GM18909 (cell line): ENCODE results near the gene PPP1R10.

ENCODE experiments used
- ATAC-seq: cut with Tn5 transposase; IDR thresholded peaks from one replicate; pipeline ENCODE4 v1.9.1; 2021; ENCODE audit warnings: mild to moderate bottlenecking; ENCODE audit not compliant: unreplicated experiment, poor library complexity

PPP1R10 gene

GRCh38 chr6:30600451-30600961 lies 16.5 kb downstream of the PPP1R10 start:
- ATAC-seq: no peak

- no peak for ATAC-seq
Measured at GRCh38 chr6:30599625-30600324, 17.3 kb downstream of the PPP1R10 start.

GRCh38 chr6:30598912-30599624 lies 18.0 kb downstream of the PPP1R10 start:
- no peak for ATAC-seq

- peak; percentile 59 for ATAC-seq
Measured at GRCh38 chr6:30597315-30598144, 19.5 kb downstream of the PPP1R10 start.

- ATAC-seq: no peak
Measured at GRCh38 chr6:30592287-30592686, 24.8 kb downstream of the PPP1R10 start.

- no peak for ATAC-seq
Measured at GRCh38 chr6:30591008-30591407, 26.0 kb downstream of the PPP1R10 start.

- no peak for ATAC-seq
Measured at GRCh38 chr6:30590509-30590908, 26.5 kb downstream of the PPP1R10 start.

- no peak for ATAC-seq
Measured at GRCh38 chr6:30589754-30590358, 27.2 kb downstream of the PPP1R10 start.

- ATAC-seq: no peak
Measured at GRCh38 chr6:30583921-30584320, 33.1 kb downstream of the PPP1R10 start.

GRCh38 chr6:30578051-30578450 lies 39.0 kb downstream of the PPP1R10 start:
- ATAC-seq: no peak

- no peak for ATAC-seq
Measured at GRCh38 chr6:30573113-30573512, 43.9 kb downstream of the PPP1R10 start.

- ATAC-seq: no peak
Measured at GRCh38 chr6:30572148-30572547, 44.9 kb downstream of the PPP1R10 start.

- no peak for ATAC-seq
Measured at GRCh38 chr6:30571762-30572082, 45.3 kb downstream of the PPP1R10 start.

- peak; percentile 94 for ATAC-seq
Measured at GRCh38 chr6:30571075-30571761, 45.8 kb downstream of the PPP1R10 start, which contains the start of gene ABCF1. ABCF1 (plus strand) TSS chr6:30571442; CDS start chr6:30571488, 46 bp downstream.

GRCh38 chr6:30570740-30571074 lies 46.3 kb downstream of the PPP1R10 start:
- ATAC-seq: peak; percentile 22

- ATAC-seq: no peak
Measured at GRCh38 chr6:30570263-30570662, 46.8 kb downstream of the PPP1R10 start.

- no peak for ATAC-seq
Measured at GRCh38 chr6:30568245-30568644, 48.8 kb downstream of the PPP1R10 start.

GRCh38 chr6:30565772-30566171 lies 51.3 kb downstream of the PPP1R10 start:
- ATAC-seq: no peak

GRCh38 chr6:30564114-30564513 lies 52.9 kb downstream of the PPP1R10 start:
- no peak for ATAC-seq
